Measurements from ENCODE around the gene MGAM2.

- no peak for TF ChIP-seq ELK1 (IDR thresholded peaks at IDR 0.05; ENCODE audit: low read depth, low read length)
- no peak for TF ChIP-seq CTCF (IDR thresholded peaks at IDR 0.05)
- no peak for TF ChIP-seq BHLHE40 (IDR thresholded peaks at IDR 0.05; ENCODE audit: low read depth, low read length)
- TF ChIP-seq CHD4 (IDR thresholded peaks at IDR 0.05; ENCODE audit: borderline replicate concordance): no peak
- TF ChIP-seq TP53 (CRISPR knock-in tag; IDR thresholded peaks at IDR 0.05): no peak
- TF ChIP-seq POLR2A (IDR thresholded peaks at IDR 0.05; ENCODE audit: low read length): no peak
- TF ChIP-seq CHD2 (IDR thresholded peaks at IDR 0.05; ENCODE audit: low read length, partially characterized antibody): no peak
- no peak for TF ChIP-seq SREBF2 (IDR thresholded peaks at IDR 0.05)
- TF ChIP-seq HEYL (CRISPR knock-in tag; IDR thresholded peaks at IDR 0.05): no peak
- no peak for TF ChIP-seq NR3C1 (IDR thresholded peaks at IDR 0.05)
Observed at GRCh38 chr7:142150869-142151268, 39.4 kb downstream of the MGAM2 start.

Measured in A549 (cell line).